MM.1S (cell line): Measurements from ENCODE around the gene GAS5.

Source experiments
- CTCF ChIP-seq: fragments of 300-600 bp; sonication (generic); IDR thresholded peaks from 2 replicates; pipeline ENCODE4 v1.5.1; 2016; ENCODE audit warnings: antibody characterized with exemption, low read length, mixed read lengths
- EZH2 ChIP-seq: fragments of 300-600 bp; sonication (generic); optimal IDR thresholded peaks from 2 replicates; pipeline ENCODE3; 2017; ENCODE audit warnings: low read depth, mild to moderate bottlenecking, antibody characterized with exemption, low read length, mixed read lengths

GRCh38 chr1:173914366-173914871 lies 46.6 kb upstream of the GAS5 start:
- TF ChIP-seq CTCF, result peak; percentile 81
- no peak for TF ChIP-seq EZH2
